Mammary microvascular endothelial cell (primary cell): ENCODE measurements around the gene WEE1. TPM values are rescaled to one million over a fixed set of nuclear protein-coding genes. Genes with fewer than 3 reads are reported as not detected.

Source experiments
- total RNA-seq: library from RNA; depleted of rRNA; stranded (reverse); fragments of >200 nt; gene quantifications from 2 replicates; pipeline ENCODE4 v1.2.3, GENCODE V29; 2015

The WEE1 gene
- 24.0 and 26.2 TPM in 2 replicates for total RNA-seq

DNA sequence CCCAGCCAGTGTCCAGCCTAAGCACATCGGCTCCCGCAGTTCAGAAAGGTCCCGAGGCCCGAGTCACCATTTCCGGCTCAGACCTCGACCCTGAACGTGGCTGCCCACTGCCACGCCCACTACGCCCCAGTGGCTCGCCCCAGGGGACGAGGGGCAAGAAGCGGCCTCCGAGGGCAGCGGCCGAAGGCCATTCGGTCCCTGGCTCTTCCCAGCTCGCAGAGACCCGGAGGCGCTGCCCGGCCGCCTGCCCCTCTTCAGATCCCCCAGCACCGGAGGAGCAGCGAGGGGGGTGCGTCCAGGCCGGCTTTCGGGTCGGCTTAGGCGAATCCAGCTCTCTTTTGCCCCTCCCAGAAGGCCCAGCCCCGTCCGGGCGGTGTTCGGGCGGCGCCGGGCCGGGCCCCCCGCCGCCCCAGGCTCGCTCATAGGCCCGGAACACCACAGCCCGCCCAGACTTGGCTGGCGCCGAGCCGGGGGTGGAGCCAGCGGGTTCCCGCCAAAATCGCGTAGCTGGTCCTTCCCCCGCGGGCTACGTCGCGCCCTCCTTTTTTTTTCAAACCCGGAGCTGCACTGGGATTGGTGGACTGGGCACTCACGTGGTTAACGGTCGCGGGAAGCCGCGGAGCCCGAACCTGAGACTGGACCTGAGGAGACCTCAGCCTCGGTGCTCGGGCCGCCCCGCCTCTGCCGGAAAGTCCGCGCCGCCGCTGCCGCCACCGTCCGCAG, at the start of gene WEE1:
TSS of gene WEE1 (plus strand) at position 619 of the 723 bp plus-strand sequence. CDS start 264 bp downstream, outside the sequence.

Other genes with a start within 250 kb of the WEE1 start
- gene IPO7, start 189.0 kb upstream of the WEE1 start, total RNA-seq = 61.4 and 73.5 TPM in 2 replicates
- 15.1 and 28.6 TPM in 2 replicates for gene ZNF143, start 112.7 kb upstream of the WEE1 start, total RNA-seq
- 79.9 and 82.3 TPM in 2 replicates for gene SWAP70, start 90.4 kb downstream of the WEE1 start, total RNA-seq